Kidney (tissue), 14 donors: Measurements from ENCODE around the gene GGT5. TPM values are rescaled to one million over a fixed set of nuclear protein-coding genes. Genes with fewer than 3 reads are reported as not detected.
A peak's percentile ranks its signal among the peaks of the same experiment; 100 is the strongest.

ENCODE experiments used
- DNase-seq, 5 donors: peaks; one replicate each; pipeline ENCODE4 v3.0.0-alpha.2; 2013 to 2020
- FAIRE-seq: peaks from 2 replicates; lab custom pipeline; 2012; peaks lifted over from hg19 to GRCh38; lab: Jason Lieb, UNC
- H3K27ac ChIP-seq, 2 donors: one replicate each; pipeline ENCODE4 v1.7.0; 2013; ENCODE audit warnings: low read depth in 2 of 2, low read length in 2 of 2, inconsistent platforms in 1 of 2
- H3K27me3 ChIP-seq: one replicate; pipeline ENCODE4 v1.7.1; 2013; ENCODE audit warnings: low read length, inconsistent platforms; ENCODE audit not compliant: control insufficient read depth, insufficient read depth
- H3K36me3 ChIP-seq, 3 donors: one replicate each; pipeline versions ENCODE4 v1.7.0 to v1.7.1; 2013; ENCODE audit warnings: low read length in 3 of 3, control low read depth in 1 of 3, inconsistent platforms in 1 of 3; ENCODE audit not compliant: insufficient read depth in 3 of 3, control insufficient read depth in 2 of 3
- H3K4me1 ChIP-seq, 3 donors: one replicate each; pipeline versions ENCODE4 v1.7.0 to v1.7.1; 2013; ENCODE audit warnings: low read length in 3 of 3, inconsistent platforms in 1 of 3, low read depth in 1 of 3; ENCODE audit not compliant: control insufficient read depth in 2 of 3, insufficient read depth in 2 of 3
- H3K4me3 ChIP-seq, 3 donors: one replicate each; pipeline versions ENCODE4 v1.7.0 to v1.8.1; 2013; ENCODE audit warnings: low read length in 3 of 3, control low read depth in 1 of 3, inconsistent platforms in 1 of 3
- H3K9ac ChIP-seq, 3 donors: one replicate each; pipeline versions ENCODE4 v1.7.0 to v1.7.1; 2013; ENCODE audit warnings: low read length in 3 of 3, control low read depth in 1 of 3, inconsistent platforms in 1 of 3
- H3K9me3 ChIP-seq, 3 donors: one replicate each; pipeline versions ENCODE4 v1.7.0 to v1.7.1; 2013; ENCODE audit warnings: low read length in 3 of 3, control low read depth in 1 of 3, inconsistent platforms in 1 of 3; ENCODE audit not compliant: control insufficient read depth in 2 of 3, insufficient read depth in 1 of 3
- CTCF ChIP-seq: IDR thresholded peaks from 3 replicates; pipeline ENCODE4 v1.5.1; 2012; ENCODE audit warnings: mild to moderate bottlenecking, moderate library complexity, borderline replicate concordance; ENCODE audit not compliant: insufficient read depth; ENCODE audit errors: extremely low read depth
- intact Hi-C: fragments of 100-400 bp; cut with DNase I; formaldehyde crosslinking; loops from one replicate; pipeline ENCODE4 v1.11.1; 2022
- polyA plus RNA-seq: library from polyadenylated mRNA; stranded (reverse); fragments of 350-450 nt; fragmentation: Illumina TruSeq; extraction: RNeasy Lipid Tissue Mini Kit (QIAGEN cat#74804); gene quantifications from one replicate; pipeline ENCODE4 v1.2.3, GENCODE V29; 2014; ENCODE audit warnings: low read depth, low replicate concordance; ENCODE audit not compliant: insufficient read depth
- total RNA-seq: library from RNA; stranded (reverse); fragmentation: NEBNext Ultra II Directional; extraction: Animal tissue kit (Norgen Biotek cat#: 25700); gene quantifications from one replicate; pipeline ENCODE4 v1.2.1, GENCODE V29; 2021
- donor health status: control.
- donor health status: control.
- donor health status: control.
- donor health status: control.
- donor health status: control.
- donor health status: DM: yes; HTN: yes; CAD: no.
- donor health status: Normal renal cell carcinoma (clear cell type).

The GGT5 gene
- total and polyA plus RNA-seq, 2 donors from 2014 or later: 63.2 to 103 TPM

GRCh38 chr22:24187731-24188644 lies 56.9 kb downstream of the GGT5 start:
- Histone ChIP-seq H3K9ac (no peak overlapping the region), H3K27me3 (no peaks in the 10 kb centered on the region), H3K4me1 (peaks cover 0 to 22% (median 8%) of the 10 kb centered on the region in 3 donors), H3K36me3 (peaks cover 0 to 3% (median 0%) of the 10 kb centered on the region in 3 donors), H3K27ac (no peak overlapping the region), H3K9me3 (no peaks in the 10 kb centered on the region), H3K4me3 (no peak overlapping the region)
- intact Hi-C loops: no loop called here
- peak in 2 of 5 donors; percentile 31 to 72 for DNase-seq
- TF ChIP-seq CTCF: no peak
- FAIRE-seq: no peak

DNA sequence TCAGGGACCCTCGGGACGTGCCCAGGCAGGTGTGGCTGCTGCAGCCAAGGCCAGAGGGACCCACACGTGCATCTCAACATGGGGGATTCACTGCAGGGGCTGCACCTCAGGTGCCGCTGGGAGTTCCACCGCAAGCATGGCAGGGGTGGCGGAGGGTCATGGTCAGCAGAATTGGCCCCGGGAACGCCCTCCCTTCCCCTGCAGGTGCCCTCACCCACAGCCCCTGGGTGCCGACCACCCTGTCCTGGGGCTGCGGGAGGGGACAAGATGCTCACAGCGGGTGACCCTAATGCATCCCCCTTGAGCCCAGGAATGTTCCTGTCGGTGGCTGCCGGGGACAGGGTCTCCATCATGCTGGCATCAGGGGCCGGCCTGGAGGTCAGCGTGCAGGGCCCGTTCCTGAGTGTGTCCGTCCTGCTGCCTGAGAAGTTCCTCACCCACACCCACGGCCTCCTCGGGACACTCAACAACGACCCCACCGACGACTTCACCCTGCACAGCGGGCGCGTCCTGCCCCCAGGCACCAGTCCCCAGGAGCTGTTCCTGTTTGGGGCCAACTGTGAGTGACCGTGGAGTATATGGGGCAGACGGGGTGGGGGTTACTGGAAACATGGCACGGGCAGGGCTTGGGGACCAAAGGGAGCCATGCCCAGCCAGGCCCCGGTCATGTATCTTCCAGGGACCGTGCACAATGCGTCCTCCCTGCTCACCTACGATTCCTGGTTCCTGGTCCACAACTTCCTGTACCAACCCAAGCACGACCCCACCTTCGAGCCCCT lies 57.8 kb downstream of the GGT5 start:
- Histone ChIP-seq H3K27me3 (no peaks in the 10 kb centered on the region), H3K27ac (no peak overlapping the region), H3K4me1 (peaks cover 0 to 27% (median 8%) of the 10 kb centered on the region in 3 donors), H3K36me3 (peaks cover 0 to 3% (median 0%) of the 10 kb centered on the region in 3 donors), H3K9ac (no peak overlapping the region), H3K4me3 (no peak overlapping the region), H3K9me3 (no peaks in the 10 kb centered on the region)
- no peak for TF ChIP-seq CTCF
- DNase-seq: peak in 2 of 5 donors; percentile 38 to 69
- no peak for FAIRE-seq
- intact Hi-C loops: no loop called here

- DNase-seq (peak in 1 of 5 donors; percentile 73), FAIRE-seq (no peak)
- no peaks in the 10 kb centered on the region for H3K27me3 ChIP-seq
- peaks cover 0 to 33% (median 8%) of the 10 kb centered on the region in 3 donors for H3K4me1 ChIP-seq
- no peak overlapping the region for H3K27ac ChIP-seq
- TF ChIP-seq CTCF: no peak
- H3K9me3 ChIP-seq: no peaks in the 10 kb centered on the region
- intact Hi-C loops: no loop called here
- H3K36me3 ChIP-seq: peaks cover 0 to 3% (median 0%) of the 10 kb centered on the region in 3 donors
- H3K9ac ChIP-seq: no peak overlapping the region
- no peak overlapping the region for H3K4me3 ChIP-seq
Observed at GRCh38 chr22:24186352-24186740, 58.5 kb downstream of the GGT5 start.
